ENCODE measurements around the gene VASN.
A peak's percentile ranks its signal among the peaks of the same experiment; 100 is the strongest.
"Not testable (repeated sequence)": the region's sequence is repeated elsewhere in the genome, so short reads cannot be mapped to it uniquely, and the experiment has no call there.

Gene VASN

DNA sequence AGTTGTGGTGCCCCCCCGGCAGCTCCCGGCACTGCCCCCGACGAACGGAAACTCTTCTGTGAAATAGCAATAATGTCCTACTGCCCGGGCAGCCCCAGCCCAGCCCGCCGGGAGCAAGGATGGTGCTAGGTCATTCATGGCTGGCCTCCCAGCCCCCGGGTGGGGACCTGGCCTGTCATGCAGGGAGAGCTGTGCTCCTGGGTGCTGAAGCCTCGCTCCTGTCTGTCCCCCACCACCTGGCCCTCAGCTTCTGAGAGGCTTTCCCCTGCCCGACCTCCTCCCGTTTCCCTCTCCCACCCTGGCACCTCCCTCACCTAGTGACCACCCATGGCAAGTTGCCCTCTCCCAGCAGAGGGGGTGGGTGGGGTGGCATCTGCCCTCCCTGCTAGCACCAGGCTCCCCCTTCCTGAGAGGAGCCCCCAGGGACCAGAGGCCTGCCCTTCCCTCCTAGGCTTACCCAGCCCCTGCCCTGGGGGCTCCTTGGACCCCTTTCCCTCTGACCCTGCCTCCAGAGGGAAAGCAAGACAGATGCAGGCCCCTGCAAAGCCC is 34.0 kb upstream of the VASN start:
- no peak for DNase-seq (ENCODE audit: low read depth, low spot score)

DNA sequence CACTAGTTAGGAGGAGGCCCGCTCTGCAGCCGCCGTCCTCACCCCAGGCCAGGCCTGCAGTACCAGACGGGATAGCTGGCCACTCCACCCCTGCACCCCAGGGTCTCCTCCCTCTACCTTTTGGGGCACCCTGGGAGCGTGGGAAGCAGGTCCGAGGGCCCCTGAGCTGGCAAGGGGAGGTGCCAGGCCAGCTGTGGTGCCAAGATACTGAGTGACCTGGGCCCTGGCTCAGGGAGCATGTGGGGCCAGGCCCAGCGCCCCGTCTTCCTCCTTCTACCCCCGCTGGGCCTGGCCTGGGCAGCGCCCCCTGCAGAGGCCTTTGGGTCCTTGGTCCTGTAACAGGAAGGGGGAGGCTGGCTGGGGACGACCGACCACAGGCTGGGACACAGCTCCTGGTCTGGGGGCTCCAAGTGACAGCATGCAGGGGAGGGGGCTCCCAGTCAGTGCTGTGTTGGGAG is 33.5 kb upstream of the VASN start:
- DNase-seq (ENCODE audit: low read depth, low spot score): no peak

DNA sequence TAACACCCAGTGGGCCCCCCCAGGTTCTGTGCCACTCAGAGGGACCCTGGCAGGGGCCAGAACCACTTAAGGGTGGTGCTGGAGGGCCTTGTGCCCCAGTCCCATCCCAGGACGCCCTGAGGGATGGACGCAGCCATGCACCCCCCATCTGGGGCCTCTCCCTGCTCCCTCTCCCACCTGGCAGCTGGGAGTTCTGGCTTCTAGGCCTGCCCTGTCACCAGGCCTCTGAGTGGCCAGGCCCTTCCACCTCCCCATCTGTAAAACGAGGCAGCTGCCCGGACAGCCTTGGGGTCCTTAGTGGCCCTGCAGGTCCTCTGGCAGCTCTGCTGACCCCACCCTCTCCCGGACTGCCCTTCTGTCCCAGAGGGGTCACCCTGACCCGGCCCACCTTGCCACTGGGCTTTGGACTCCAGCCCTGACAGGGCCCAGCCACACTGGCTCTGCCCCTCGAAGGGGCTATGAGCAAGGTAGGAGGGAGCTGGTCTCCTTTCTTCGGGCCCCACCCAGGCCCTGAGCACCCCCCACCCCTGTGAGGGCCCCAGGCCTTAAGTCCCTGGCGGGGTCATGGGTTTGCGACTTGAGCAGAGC is 32.8 kb upstream of the VASN start:
- DNase-seq (ENCODE audit: low read depth, low spot score): no peak

- no peak for DNase-seq (ENCODE audit: low read depth, low spot score)
These were observed 32.2 kb upstream of the VASN start for GRCh38 chr16:4339455-4339854.

- DNase-seq (ENCODE audit: low read depth, low spot score): no peak
These were observed 31.7 kb upstream of the VASN start for GRCh38 chr16:4339909-4340308.

GRCh38 chr16:4340443-4340842 is 31.2 kb upstream of the VASN start:
- no peak for DNase-seq (ENCODE audit: low read depth, low spot score)

DNA sequence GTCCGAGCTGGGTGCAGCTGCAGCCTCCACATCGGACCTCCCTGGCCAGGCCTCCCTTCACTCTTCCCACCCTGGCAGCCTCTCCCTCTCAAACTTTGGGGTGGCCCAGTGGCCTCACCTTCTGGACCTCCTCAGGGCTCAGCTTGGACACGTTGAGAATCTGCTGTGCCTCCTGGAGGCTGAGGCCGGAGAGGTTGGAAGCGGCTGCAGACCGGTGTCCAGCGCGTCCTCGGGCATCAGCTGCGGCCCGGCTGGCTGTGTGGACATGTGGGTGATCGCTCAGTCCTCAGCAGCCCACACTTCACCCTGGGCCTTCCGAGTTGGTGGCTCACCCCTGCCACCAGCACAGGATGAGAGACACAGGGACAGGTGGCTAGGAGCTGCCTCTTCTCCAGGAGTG is 30.4 kb upstream of the VASN start:
- DNase-seq (ENCODE audit: low read depth, low spot score): no peak

GRCh38 chr16:4342866-4343744 is 28.5 kb upstream of the VASN start:
- no peak for DNase-seq (ENCODE audit: low read depth, low spot score)

GRCh38 chr16:4344300-4344982 is 27.2 kb upstream of the VASN start:
- DNase-seq (ENCODE audit: low read depth, low spot score): not testable (repeated sequence)

GRCh38 chr16:4344983-4345835 is 26.4 kb upstream of the VASN start:
- DNase-seq (ENCODE audit: low read depth, low spot score): no peak

DNA sequence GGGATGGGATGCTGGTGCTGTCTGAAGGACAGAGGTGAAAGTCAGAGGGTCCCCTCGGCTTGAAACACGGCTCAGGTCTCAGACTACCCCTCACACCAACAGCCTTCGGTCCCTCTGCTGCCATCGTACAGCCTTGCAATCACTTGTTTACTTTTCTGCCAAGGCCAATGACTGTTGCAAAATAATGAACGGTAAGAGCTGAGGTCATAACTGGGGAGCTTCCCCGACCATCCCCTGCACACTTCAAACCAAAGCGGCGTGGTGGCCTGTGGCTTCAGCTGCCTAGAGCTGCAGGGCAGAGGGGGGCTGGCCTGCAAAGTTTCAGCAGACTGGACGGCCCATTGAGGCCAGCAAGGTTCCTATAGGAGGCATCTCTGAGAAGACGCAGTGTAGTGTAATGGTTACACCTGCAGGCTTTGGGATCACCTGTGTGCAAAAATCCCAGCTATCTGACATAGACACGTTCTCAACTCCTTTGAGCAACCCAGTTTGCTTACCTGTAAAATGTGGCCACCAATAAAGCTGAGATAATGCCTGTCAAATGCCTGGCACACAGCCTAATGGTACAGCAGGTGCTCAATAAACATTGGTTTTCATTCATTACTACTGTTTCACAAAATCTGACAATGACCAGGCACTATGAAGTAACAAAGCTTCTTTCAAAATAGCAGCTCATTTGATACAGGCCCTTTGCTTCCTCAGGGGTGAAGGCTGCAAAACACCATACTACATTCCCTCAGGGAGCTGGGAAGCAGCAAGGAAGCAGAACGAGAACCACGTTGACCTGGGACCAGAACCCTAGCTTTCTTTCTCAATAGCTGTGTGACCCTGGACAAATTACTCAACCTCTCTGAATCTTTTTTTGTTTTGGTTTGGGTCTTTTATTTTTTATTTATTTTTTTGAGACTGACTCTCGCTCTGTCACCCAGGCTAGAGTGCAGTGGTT is 25.5 kb upstream of the VASN start:
- DNase-seq (ENCODE audit: low read depth, low spot score): no peak

- no peak for DNase-seq (ENCODE audit: low read depth, low spot score)
These were observed 24.6 kb upstream of the VASN start for GRCh38 chr16:4347010-4347409.

DNA sequence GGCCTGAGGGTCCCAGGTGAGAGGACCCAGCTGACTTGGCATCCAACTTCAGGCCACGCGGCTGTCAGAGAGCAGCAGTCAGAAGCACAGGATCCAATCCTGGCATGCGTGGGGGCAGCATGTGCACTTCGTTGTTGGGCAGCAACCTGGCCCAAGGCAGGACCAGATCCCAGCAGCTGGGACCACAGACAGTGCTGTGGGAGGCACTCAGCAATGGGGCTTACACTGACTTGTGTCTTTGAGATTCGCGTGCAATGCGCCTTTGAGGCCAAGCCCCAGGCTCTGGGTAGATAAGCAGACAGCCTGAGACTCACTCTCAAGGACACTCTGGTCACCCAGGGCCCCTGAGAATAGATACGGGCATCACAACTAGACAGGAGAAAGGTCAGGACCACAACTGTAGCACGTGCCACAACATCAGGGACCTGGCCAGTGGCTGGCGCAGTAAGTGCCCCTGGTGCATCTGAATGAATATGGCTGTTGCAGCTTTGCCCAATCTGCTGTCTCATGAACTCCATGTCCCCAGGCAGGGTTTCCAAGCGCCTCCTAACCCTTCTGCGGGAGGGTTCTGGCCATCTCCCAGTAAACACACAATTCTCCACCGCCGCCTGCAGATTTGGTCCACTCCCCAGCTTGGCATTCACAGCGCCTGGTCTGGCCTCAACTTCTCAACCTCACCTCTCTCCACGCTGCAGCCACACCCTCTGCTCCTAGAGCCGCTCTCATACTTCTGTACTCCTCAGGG is 23.7 kb upstream of the VASN start:
- DNase-seq (ENCODE audit: low read depth, low spot score): no peak

DNA sequence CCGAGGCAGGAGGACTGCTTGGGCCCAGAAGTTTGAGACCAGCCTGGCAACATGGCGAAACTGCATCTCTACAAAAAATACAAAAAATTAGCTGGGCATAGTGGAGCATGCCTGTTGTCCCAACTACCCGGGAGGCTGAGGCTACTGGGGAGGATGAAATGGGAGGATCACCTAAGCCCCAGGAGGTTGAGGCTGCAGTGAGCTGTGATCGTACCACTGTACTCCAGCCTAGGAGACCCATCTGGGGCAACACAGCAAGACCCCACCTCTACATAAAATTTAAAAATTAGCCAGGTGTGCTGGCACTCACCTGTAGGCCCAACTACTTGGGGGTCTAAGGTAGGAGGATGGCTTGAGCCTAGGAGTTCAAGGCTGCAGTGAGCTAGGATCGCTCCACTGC is 22.3 kb upstream of the VASN start:
- no peak for DNase-seq (ENCODE audit: low read depth, low spot score)

DNA sequence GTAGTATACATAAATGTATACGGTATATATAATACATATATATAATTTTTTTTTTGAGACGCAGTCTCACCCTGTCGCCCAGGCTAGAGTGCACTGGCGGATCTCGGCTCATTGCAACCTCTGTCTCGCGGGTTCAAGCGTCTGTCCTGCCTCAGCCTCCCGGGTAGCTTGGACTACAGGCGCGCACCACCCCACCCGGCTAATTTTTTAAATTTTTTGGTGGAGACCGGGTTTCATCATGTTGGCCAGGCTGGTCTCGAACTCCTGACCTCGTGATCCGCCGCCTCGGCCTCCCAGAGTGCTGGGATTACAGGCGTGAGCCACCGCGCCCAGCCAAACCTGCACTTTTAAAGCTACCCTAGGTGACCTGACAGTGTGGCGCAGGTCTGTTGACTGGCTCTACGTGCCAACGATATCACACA is 21.3 kb upstream of the VASN start:
- DNase-seq (ENCODE audit: low read depth, low spot score): no peak

DNA sequence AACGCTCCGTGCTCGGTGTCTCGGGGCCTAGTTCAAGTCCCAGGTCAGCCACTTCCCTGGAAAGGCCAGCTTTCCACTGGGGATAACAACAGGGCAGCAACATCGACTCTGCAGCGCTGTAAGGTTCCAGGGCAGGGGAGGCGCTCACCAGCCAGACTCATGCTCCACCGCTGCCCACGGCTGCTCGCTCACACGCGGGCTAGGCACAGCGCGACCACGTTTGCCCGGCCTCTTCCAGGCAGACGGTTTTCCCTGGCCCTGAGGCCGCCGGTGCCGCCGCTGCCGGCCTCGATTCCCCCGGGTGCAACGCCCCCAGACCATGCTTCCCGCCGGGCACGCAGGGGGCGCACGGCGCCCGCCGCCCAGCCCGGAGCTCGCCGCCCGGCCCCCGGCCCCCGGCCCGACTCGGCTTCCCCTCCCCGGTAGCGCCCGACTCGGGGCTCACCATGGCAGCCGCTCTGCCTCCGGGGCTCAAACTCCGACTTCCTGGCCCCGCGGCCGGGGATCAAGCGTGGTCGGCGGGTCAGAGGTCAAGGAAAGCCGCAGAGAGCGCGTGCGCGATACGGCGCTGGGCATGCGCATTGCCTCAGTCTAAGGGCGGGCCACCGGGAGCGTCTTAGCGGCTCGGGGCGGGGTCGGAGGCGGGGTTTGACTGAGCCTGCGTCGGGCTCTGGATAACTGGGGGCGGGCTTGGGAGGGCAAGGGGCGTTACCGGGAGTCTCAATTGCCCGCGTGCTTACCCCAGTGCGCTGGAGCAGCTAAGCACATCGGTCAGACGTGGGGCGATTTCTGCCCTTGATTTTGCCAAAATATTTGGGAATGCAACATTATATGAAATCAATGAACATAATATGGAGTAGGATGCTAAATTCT is 20.6 kb upstream of the VASN start, which contains the start of gene PAM16:
PAM16 (minus strand) TSS at position 535 of the 873 bp plus-strand sequence; CDS start at position 448, 87 bp downstream.
- DNase-seq (ENCODE audit: low read depth, low spot score): peak; percentile 97

GRCh38 chr16:4351880-4352279 is 19.8 kb upstream of the VASN start:
- DNase-seq (ENCODE audit: low read depth, low spot score): no peak

DNA sequence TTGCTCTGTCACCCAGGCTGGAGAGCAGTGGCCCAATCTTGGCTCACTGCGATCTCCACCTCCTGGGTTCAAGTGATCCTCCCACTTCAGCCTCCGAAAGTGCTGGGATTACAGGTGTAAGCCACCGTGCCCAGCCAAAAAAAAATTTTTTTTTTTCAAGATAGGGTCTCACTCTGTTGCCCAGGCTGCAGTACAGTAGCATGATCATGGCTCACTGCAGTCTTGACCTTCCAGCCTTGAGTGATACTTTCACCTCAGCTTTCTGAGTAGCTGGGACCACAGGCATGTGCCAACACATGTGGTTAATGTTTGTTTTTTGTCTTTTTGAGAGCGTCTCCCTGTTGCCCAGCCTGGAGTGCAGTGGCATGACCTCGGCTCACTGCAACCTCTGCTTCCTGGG is 18.8 kb upstream of the VASN start:
- DNase-seq (ENCODE audit: low read depth, low spot score): no peak
